B cell (primary cell): ENCODE results near the gene BCL11A. TPM values are rescaled to one million over a fixed set of nuclear protein-coding genes. Genes with fewer than 3 reads are reported as not detected.
A peak's percentile ranks its signal among the peaks of the same experiment; 100 is the strongest.

Experiments used
- ATAC-seq: fragments of 200-7000 bp; cut with Tn5 transposase; one replicate; pipeline ENCODE4 v1.10.0; 2021; ENCODE audit warnings: low read depth, mild to moderate bottlenecking, moderate number of reproducible peaks, moderate library complexity
- CTCF ChIA-PET: fragments of 350-600 bp; sonication (Branson Sonifier 250); formaldehyde crosslinking; loops from one replicate; lab custom pipeline; 2021; ENCODE audit warnings: antibody characterized with exemption, inconsistent platforms; lab: Charles Lee
- POLR2A ChIA-PET: fragments of 350-600 bp; sonication (Branson Sonifier 250); formaldehyde crosslinking; loops from one replicate; lab custom pipeline; 2021; ENCODE audit warnings: antibody characterized with exemption; lab: Charles Lee
- DNase-seq: peaks from one replicate; pipeline ENCODE4 v3.0.0; 2013
- H2AFZ ChIP-seq: 2 replicates; pipeline ENCODE4 v1.6.1; 2012; ENCODE audit warnings: mild to moderate bottlenecking, low read depth, low read length; ENCODE audit not compliant: insufficient read depth, poor library complexity, severe bottlenecking
- H3K27ac ChIP-seq, 2 donors: 1 replicate in 1 of 2; 2 replicates in 1 of 2; pipeline ENCODE4 v1.5.1; 2012 to 2013; ENCODE audit warnings: low read length in 2 of 2, mild to moderate bottlenecking in 2 of 2, moderate library complexity in 1 of 2
- H3K27me3 ChIP-seq, 4 experiments: fragments of 200-600 bp in 1 of 4; sonication (generic) in 1 of 4; replicated peaks in 1 of 4; 1 replicate in 2 of 4; 2 replicates in 2 of 4; pipeline versions ENCODE4 v1.6.1 to v1.7.0; 2013 to 2016; ENCODE audit warnings: low read length in 3 of 4, mild to moderate bottlenecking in 2 of 4, mixed read lengths in 1 of 4, moderate library complexity in 1 of 4; ENCODE audit not compliant: insufficient read depth in 4 of 4, control insufficient read depth in 3 of 4; ENCODE audit errors: control extremely low read depth in 1 of 4
- H3K36me3 ChIP-seq, 2 experiments: replicated peaks in 1 of 2; 1 replicate in 1 of 2; 2 replicates in 1 of 2; pipeline versions ENCODE4 v1.6.1 to v1.7.1; 2013; ENCODE audit warnings: low read length in 1 of 2; ENCODE audit not compliant: insufficient read depth in 2 of 2, control insufficient read depth in 1 of 2; ENCODE audit errors: control extremely low read depth in 1 of 2, extremely low read depth in 1 of 2
- H3K4me1 ChIP-seq, 2 donors: fragments of 200-600 bp in 1 of 2; sonication (generic) in 1 of 2; 1 replicate in 1 of 2; 2 replicates in 1 of 2; pipeline versions ENCODE4 v1.5.1 to v1.6.1; 2013 to 2017; ENCODE audit warnings: low read length in 2 of 2; ENCODE audit not compliant: control insufficient read depth in 2 of 2, insufficient read depth in 2 of 2
- H3K4me2 ChIP-seq: replicated peaks from 2 replicates; pipeline ENCODE3; 2012; ENCODE audit warnings: mild to moderate bottlenecking, low read depth, low read length; ENCODE audit not compliant: poor library complexity, severe bottlenecking
- H3K4me3 ChIP-seq, 5 experiments: fragments of 200-600 bp in 1 of 5; sonication (generic) in 1 of 5; 1 replicate in 3 of 5; 2 replicates in 2 of 5; pipeline versions ENCODE4 v1.5.1 to v1.7.0; 2011 to 2016; ENCODE audit warnings: low read length in 4 of 5, mild to moderate bottlenecking in 4 of 5, low read depth in 2 of 5, control low read depth in 1 of 5, moderate library complexity in 1 of 5; ENCODE audit not compliant: insufficient read depth in 1 of 5; ENCODE audit errors: control extremely low read depth in 1 of 5, extremely low read depth in 1 of 5
- H3K79me2 ChIP-seq: fragments of 200-600 bp; sonication (generic); one replicate; pipeline ENCODE4 v1.6.0; 2016; ENCODE audit warnings: low read length; ENCODE audit not compliant: control insufficient read depth, insufficient read depth
- H3K9ac ChIP-seq: fragments of 200-600 bp; sonication (generic); 2 replicates; pipeline ENCODE4 v1.6.1; 2017; ENCODE audit warnings: mild to moderate bottlenecking, low read length, moderate library complexity
- H3K9me3 ChIP-seq, 3 donors: one replicate each; pipeline versions ENCODE4 v1.6.1 to v1.7.1; 2013; ENCODE audit warnings: low read length in 2 of 3; ENCODE audit not compliant: control insufficient read depth in 2 of 3, insufficient read depth in 1 of 3; ENCODE audit errors: control extremely low read depth in 1 of 3
- H4K20me1 ChIP-seq: 2 replicates; pipeline ENCODE4 v1.6.0; 2012; ENCODE audit warnings: mild to moderate bottlenecking, low read length; ENCODE audit not compliant: insufficient read depth, control insufficient read depth, poor library complexity, severe bottlenecking
- H3K27ac Mint-ChIP-seq: one replicate; pipeline ENCODE4 v1.8.0; 2021; ENCODE audit warnings: mixed read lengths
- H3K27me3 Mint-ChIP-seq: one replicate; pipeline ENCODE4 v1.8.0; 2021; ENCODE audit warnings: mixed read lengths
- H3K4me1 Mint-ChIP-seq: one replicate; pipeline ENCODE4 v1.8.0; 2021; ENCODE audit warnings: mixed read lengths
- H3K4me3 Mint-ChIP-seq: one replicate; pipeline ENCODE4 v1.8.0; 2021; ENCODE audit warnings: mixed read lengths
- H3K9me3 Mint-ChIP-seq: one replicate; pipeline ENCODE4 v1.8.0; 2022; ENCODE audit warnings: mixed read lengths; ENCODE audit not compliant: insufficient read depth
- CTCF ChIP-seq: fragments of 200-600 bp; IDR thresholded peaks from one replicate; pipeline ENCODE4 v1.8.0; 2022; ENCODE audit warnings: antibody characterized with exemption, mild to moderate bottlenecking
- EZH2 ChIP-seq: IDR thresholded peaks from 2 replicates; pipeline ENCODE4 v1.6.1; 2012; ENCODE audit warnings: borderline replicate concordance, low read depth, mild to moderate bottlenecking, moderate library complexity, low read length; ENCODE audit not compliant: insufficient read depth, poor library complexity, severe bottlenecking
- WGBS: methylation state at CpG from one replicate; pipeline ENCODE4 v1.1.5; 2013; ENCODE audit warnings: missing lambda C conversion rate; ENCODE audit not compliant: insufficient coverage; 5-methylcytosine and 5-hydroxymethylcytosine counted together
- intact Hi-C: fragments of 100-400 bp; cut with micrococcal nuclease; formaldehyde crosslinking; loops from one replicate; pipeline ENCODE4 v1.10.0; 2022
- polyA plus RNA-seq: library from polyadenylated mRNA; depleted of rRNA; stranded (reverse); fragments of >200 nt; gene quantifications from 2 replicates; pipeline ENCODE4 v1.2.3, GENCODE V29; 2012
- total RNA-seq, 2 donors: library from RNA; stranded (reverse); fragments of 120-200 nt in 1 of 2; gene quantifications; 1 replicate in 1 of 2; 2 replicates in 1 of 2; pipeline versions ENCODE4 v1.2.3 to v1.2.4, GENCODE V29; 2013 to 2022

Gene BCL11A
- total and polyA plus RNA-seq, 2 donors (not counting 1 experiment from before 2014, with no cell fraction given), result 81.8 to 383 TPM

- ATAC-seq (peak; percentile 28), DNase-seq (peak; percentile 91)
- Histone ChIP-seq H4K20me1 (peaks cover 18% of the 10 kb centered on the region), H3K9ac (peak overlapping the region; percentile 90), H3K4me3 (peak overlapping the region; percentile 78 to 98 (median 88)), H3K4me1 (peaks cover 9 to 18% of the 10 kb centered on the region in 2 donors), H3K9me3 (no peaks in the 10 kb centered on the region), H3K27ac (peak overlapping the region; percentile 90 to 91), H3K36me3 (no peaks in the 10 kb centered on the region), H3K4me2 (peak overlapping the region; percentile 92), H3K27me3 (no peaks in the 10 kb centered on the region), H2AFZ (peak overlapping the region; percentile 74), H3K79me2 (peaks cover 63% of the 10 kb centered on the region)
- Mint-ChIP-seq H3K9me3 (no peaks in the 10 kb centered on the region), H3K4me3 (peak overlapping the region; percentile 97), H3K27me3 (no peaks in the 10 kb centered on the region), H3K27ac (peak overlapping the region; percentile 98), H3K4me1 (peaks cover 20% of the 10 kb centered on the region)
- no peak for TF ChIP-seq EZH2
- TF ChIP-seq CTCF, result peak; percentile 55
- CTCF ChIA-PET, result interaction anchor here (0.6 to 2.9 kb wide), 36 partner anchors 8 to 1984 kb away, joined by 3 to 21 read pairs (median 4); no protein-coding TSS in a partner anchor
- intact Hi-C loops, result loop anchor here (2.0 to 10.0 kb wide), 3 partner anchors 330 to 666 kb away; partner anchors contain the start of gene REL
- WGBS, result under 1% methylated on average over 33 of the region's 43 CpGs
- POLR2A ChIA-PET, result interaction anchor here (0.6 to 1.2 kb wide), 5 partner anchors 38 to 667 kb away, joined by 3 to 9 read pairs (median 4); no protein-coding TSS in a partner anchor
Observed at GRCh38 chr2:60555066-60555782, 1.8 kb upstream of the BCL11A start.
